ENCODE results near the gene ELFN1.

The ELFN1 gene

DNA sequence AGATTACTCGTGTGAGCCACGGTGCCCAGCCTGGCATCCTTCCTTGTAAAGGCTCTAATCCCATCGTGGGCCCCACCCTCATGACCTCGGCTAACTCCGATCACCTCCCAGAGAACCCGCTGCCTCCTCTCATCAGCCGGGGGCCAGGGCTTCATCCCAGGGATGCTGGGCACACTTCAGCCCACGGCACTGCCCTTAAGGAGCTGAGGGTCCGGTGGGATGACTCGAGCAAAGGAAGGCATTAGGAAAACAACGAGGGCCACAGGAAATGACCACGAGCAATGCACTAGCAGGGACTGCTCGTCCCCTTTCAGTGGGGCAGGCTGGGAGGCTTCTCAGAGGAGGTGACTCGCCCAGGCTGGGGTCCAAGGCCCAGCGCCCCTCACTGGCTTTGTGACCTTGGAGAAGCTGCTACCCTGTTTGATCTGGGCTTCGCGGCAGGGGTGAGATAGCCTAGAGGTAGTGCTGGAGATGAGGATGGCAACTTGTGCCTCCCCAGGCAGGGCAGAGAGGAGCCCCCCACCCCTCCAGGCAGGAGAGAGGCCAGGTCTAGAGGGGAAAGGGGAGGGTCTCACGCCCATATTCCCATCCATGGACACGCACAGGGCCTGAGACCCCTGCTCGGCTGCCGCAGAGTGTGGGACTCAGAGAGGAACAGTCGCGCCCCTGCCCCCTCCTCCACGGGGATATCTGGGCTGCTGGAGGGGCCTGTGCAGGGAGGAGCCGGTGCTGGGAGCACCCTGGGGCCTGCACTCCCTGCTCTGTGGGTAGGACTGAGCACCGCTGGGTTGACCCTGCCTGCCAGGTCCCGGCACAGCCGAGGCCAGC lies 26.8 kb downstream of the ELFN1 start:
- DNase-seq, result no peak

- no peak for DNase-seq
Measured at GRCh38 chr7:1697499-1698125, 27.5 kb downstream of the ELFN1 start.

DNA sequence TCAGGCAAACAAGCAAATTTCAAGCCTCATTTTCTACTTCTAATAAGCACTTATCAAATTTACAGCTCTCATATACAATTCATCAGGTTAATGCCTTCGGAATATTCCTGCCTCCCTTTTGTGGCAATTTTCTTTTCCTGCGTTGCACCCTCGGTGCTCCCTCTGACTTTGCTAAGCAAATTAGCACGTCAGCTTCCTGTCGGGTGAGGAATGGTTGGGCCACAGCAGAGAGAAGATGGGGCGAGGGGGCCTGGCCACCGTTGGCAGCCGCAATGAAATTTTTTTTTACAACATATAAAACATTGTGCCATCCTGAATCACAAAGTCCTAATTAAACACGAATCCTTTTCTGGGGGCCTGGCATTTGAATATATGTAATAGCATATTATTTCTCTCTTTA lies 28.1 kb downstream of the ELFN1 start:
- no peak for DNase-seq

GRCh38 chr7:1698951-1699350 lies 28.9 kb downstream of the ELFN1 start:
- no peak for DNase-seq

DNA sequence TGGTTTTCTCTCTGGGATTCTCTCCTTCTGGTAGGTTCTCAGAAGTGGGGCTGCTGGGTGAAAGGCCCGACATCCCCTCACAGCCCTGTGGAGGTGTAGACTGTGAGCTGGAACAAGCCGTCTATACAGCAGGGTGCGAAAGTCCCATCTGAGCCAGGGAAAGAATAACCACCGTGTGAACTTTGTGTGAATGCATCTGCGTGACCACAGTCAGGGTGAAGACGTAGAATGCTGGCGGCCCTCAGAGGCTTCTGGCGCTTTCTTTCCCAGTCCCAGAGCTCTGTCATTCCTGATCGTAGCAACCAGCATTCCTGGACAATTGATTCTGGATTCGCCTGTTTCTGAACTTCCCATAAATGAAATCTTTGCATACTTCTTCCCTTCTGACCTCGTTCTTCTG lies 30.0 kb downstream of the ELFN1 start:
- DNase-seq, result no peak

- no peak for DNase-seq
Measured at GRCh38 chr7:1700536-1701333, 30.7 kb downstream of the ELFN1 start.

DNA sequence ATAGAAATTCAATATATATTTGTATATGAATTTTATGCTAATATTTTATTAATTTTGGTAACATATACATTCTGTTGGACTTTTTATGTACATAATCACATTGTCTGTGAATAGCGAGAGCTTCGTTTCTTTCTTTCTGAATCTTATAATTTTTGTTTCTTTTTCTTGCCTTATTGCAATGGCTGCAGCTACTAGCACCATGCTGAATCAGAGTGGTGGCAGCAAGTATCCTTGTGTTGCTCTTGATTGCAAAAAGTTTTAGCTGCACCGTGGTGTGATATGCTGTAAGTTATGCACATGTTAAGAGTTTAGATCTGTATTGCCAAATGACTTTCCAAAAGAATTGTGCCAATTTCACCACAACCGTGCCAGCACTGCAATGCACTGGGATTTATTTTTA lies 32.6 kb downstream of the ELFN1 start:
- no peak for DNase-seq

DNA sequence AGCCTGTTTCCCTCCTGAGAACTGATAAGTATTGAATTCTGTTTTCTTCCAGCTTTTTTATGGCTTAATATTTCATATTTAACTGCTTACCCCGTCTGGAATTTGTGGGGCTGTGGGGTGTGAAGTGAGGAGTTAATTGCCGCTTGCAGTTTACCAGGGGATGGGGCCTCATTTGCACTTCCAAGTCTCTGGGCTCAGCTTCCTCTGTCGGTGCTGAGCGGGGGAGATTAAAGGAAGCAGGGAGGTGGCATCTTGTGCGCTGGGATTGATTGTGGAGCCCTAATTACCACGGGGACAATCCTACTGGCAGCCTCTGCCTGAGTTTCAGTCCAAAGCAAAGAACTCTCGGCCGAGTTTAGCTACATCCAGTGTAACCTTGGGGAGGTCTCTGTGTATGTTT lies 33.4 kb downstream of the ELFN1 start:
- DNase-seq, result no peak

GRCh38 chr7:1703871-1704810 lies 34.1 kb downstream of the ELFN1 start:
- no peak for DNase-seq

GRCh38 chr7:1704811-1705738 lies 35.0 kb downstream of the ELFN1 start:
- DNase-seq, result no peak

GRCh38 chr7:1705856-1706255 lies 35.8 kb downstream of the ELFN1 start:
- no peak for DNase-seq

DNA sequence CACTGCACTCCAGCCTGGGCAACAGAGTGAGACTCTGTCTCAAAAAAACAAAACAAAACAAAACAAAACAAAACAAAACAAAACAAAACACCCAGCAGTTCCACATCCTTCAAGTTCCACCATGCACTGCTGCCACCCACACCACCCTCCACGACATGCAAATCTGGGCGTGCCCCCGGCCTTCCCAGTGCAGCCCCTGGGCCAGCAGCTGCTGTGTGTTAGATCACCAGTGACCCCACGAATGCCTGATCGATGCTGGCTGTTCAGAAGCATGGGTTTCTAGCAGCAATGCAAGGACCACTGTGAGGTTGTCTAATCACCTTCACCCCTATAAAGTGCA lies 36.3 kb downstream of the ELFN1 start:
- no peak for DNase-seq

DNA sequence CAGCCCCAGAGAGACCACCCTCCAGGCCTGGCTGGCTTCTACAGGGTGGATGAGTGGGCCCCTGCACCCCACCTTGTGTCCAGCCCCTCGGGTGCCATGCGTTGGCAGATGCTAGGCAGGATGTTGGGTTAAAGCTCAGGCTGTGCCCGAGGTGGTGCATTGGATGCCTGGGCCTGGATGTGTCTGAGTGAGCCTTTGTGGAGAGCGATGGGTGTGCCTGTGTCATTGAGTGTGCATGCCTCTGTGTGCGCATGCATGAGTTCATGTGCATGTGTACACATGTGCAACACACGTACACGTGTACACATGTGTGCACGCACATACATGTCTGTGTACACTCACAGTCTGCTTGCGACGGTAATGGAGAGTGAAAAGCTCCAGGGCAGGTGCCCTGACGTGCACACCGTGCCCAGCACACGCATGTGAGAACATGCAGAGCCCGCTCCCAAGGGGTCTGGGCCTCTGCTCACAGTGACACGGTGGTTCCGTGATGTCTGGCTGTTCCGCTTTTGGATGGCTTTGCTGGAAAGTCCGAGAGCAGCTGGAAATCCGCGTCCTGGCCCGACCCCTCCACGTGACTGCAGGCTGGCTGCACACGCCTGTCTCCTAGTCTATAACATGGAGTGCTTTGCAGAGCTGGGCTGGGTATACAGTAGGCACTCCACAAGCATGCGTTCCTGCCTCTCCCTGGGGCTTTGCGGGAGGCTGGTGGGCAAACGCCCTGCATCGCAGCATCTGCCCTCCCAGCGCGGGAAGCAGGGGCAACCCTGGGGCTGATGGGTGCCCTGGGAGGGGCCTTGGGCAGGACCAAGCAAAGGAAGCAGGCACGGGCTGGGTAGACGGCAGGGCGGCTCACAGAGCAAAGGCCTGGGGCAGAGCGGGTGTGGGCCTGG lies 36.9 kb downstream of the ELFN1 start:
- DNase-seq, result no peak

DNA sequence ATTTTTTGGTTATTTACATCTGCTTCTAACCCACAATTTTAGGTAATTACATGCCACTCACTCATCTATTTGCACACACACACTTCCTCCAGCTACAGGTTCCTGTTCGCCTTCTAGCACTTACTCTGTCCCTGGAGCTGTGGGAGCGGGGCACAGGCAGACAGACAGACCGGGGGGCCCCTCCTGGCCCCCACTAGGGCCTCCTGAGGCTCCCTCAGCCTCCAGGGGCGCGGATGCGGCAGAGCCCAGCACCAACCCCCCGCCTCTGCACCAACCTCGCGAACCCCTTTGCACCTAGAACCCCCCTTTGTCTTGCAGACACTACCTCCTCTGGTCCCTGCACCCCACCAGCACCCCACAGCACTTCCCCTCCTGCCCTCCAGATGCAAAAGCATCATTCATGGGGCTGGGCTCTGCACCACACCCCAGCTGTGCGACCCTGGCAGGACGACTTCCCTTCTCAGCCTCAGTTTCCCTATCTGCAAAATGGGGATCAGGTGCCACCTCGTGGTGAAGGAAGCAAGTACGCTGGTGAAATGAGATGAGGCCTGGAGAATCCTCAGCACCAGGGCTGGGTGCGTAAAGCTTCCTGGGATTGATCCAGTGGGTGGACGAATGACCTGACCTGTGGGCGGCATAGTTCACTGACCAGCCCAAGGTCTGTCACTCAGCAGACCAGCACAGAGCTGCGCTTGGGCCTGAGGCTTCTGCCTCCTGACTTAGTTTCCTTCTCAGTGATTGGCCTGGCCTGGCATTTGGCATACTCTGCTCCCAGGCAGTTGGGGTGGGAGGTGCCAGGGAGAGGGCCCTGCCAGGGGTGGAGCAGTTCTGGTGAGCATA lies 37.9 kb downstream of the ELFN1 start:
- DNase-seq, result no peak

- no peak for DNase-seq
Measured at GRCh38 chr7:1708596-1709251, 38.6 kb downstream of the ELFN1 start.

DNA sequence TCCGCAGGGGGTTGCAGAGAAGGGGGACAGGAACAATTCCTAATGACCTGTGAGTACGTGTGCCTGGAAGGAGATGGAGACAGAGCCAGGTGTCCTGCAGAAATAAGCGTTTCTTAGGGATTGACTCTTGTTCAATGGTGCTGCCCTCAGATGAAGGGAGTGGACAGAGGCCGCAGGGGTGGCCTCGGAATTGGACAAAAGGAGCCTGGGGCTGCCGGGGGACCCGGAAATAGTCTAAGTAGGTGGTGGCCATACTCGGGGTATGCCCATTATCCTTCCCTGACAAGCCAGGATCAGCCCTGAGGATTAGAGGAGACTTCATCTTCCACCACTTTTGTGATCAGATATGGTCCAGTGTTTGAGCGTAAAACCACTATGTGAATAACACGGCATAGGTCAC lies 39.2 kb downstream of the ELFN1 start:
- no peak for DNase-seq

GRCh38 chr7:1709900-1710299 lies 39.8 kb downstream of the ELFN1 start:
- DNase-seq, result no peak

GRCh38 chr7:1710936-1711335 lies 40.9 kb downstream of the ELFN1 start:
- no peak for DNase-seq

GRCh38 chr7:1712907-1713501 lies 42.9 kb downstream of the ELFN1 start:
- no peak for DNase-seq
